Pons (tissue), 1 donor: Measurements from ENCODE around the gene VNN1.
"Not testable (repeated sequence)": the region's sequence is repeated elsewhere in the genome, so short reads cannot be mapped to it uniquely, and the experiment has no call there.

ENCODE experiments used
- DNase-seq: peaks from one replicate; pipeline ENCODE4 v3.0.0-alpha.2; 2016; ENCODE audit warnings: low spot score

The VNN1 gene

GRCh38 chr6:132719736-132720448, 6.0 kb upstream of the VNN1 start:
- DNase-seq = no peak

GRCh38 chr6:132715881-132716637, 2.2 kb upstream of the VNN1 start:
- DNase-seq = no peak

- peak; percentile 89 for DNase-seq
Measured at GRCh38 chr6:132715204-132715603, 1.3 kb upstream of the VNN1 start.

GRCh38 chr6:132714160-132714559, 305 bp upstream of the VNN1 start:
- no peak for DNase-seq

- no peak for DNase-seq
Measured at GRCh38 chr6:132712366-132712765, 1.5 kb downstream of the VNN1 start.

GRCh38 chr6:132708771-132709170, 5.1 kb downstream of the VNN1 start:
- DNase-seq = no peak

- no peak for DNase-seq
Measured at GRCh38 chr6:132708002-132708401, 5.9 kb downstream of the VNN1 start.

- not testable (repeated sequence) for DNase-seq
Measured at GRCh38 chr6:132706756-132707155, 7.1 kb downstream of the VNN1 start.

- no peak for DNase-seq
Measured at GRCh38 chr6:132703936-132704335, 9.9 kb downstream of the VNN1 start.

- DNase-seq = no peak
Measured at GRCh38 chr6:132698608-132699007, 15.2 kb downstream of the VNN1 start.

- no peak for DNase-seq
Measured at GRCh38 chr6:132695773-132696172, 18.1 kb downstream of the VNN1 start.

GRCh38 chr6:132693478-132693877, 20.4 kb downstream of the VNN1 start:
- no peak for DNase-seq

- DNase-seq = no peak
Measured at GRCh38 chr6:132690678-132691077, 23.2 kb downstream of the VNN1 start.

- no peak for DNase-seq
Measured at GRCh38 chr6:132687306-132687705, 26.5 kb downstream of the VNN1 start.

GRCh38 chr6:132686531-132686930, 27.3 kb downstream of the VNN1 start:
- DNase-seq = no peak

- no peak for DNase-seq
Measured at GRCh38 chr6:132685009-132685408, 28.8 kb downstream of the VNN1 start.

- DNase-seq = no peak
Measured at GRCh38 chr6:132684272-132684671, 29.6 kb downstream of the VNN1 start.

GRCh38 chr6:132683543-132683942, 30.3 kb downstream of the VNN1 start:
- DNase-seq = no peak

GRCh38 chr6:132679094-132679493, 34.8 kb downstream of the VNN1 start:
- DNase-seq = not testable (repeated sequence)

GRCh38 chr6:132675749-132676148, 38.1 kb downstream of the VNN1 start:
- no peak for DNase-seq

GRCh38 chr6:132675002-132675401, 38.9 kb downstream of the VNN1 start:
- no peak for DNase-seq

- no peak for DNase-seq
Measured at GRCh38 chr6:132673376-132674094, 40.3 kb downstream of the VNN1 start.

GRCh38 chr6:132671295-132671694, 42.6 kb downstream of the VNN1 start:
- DNase-seq = no peak
